GM18951 (cell line): ENCODE results near the gene DPPA5.
"Not testable (repeated sequence)": the region's sequence is repeated elsewhere in the genome, so short reads cannot be mapped to it uniquely, and the experiment has no call there.

Source experiments
- POLR2A ChIP-seq: IDR thresholded peaks from 4 replicates; pipeline ENCODE4 v1.6.1; 2011; ENCODE audit warnings: mild to moderate bottlenecking; ENCODE audit not compliant: insufficient read length, insufficient read depth; ENCODE audit errors: extremely low read depth
- in situ Hi-C: fragments of 300-500 bp; cut with MboI; formaldehyde crosslinking; loops from one replicate; pipeline ENCODE4 v1.12.0; 2022; ENCODE audit warnings: low sequenced_read_pairs, mixed read lengths, inconsistent platforms; ENCODE audit not compliant: unreplicated experiment

DPPA5 gene

GRCh38 chr6:73342174-73342573 is 11.9 kb downstream of the DPPA5 start:
- in situ Hi-C loops = no loop called here
- no peak for TF ChIP-seq POLR2A

GRCh38 chr6:73341335-73341734 is 12.7 kb downstream of the DPPA5 start:
- TF ChIP-seq POLR2A = no peak
- in situ Hi-C loops = no loop called here

GRCh38 chr6:73340048-73340447 is 14.0 kb downstream of the DPPA5 start:
- in situ Hi-C loops = no loop called here
- no peak for TF ChIP-seq POLR2A

- no peak for TF ChIP-seq POLR2A
- in situ Hi-C loops = no loop called here
These were observed 14.7 kb downstream of the DPPA5 start for GRCh38 chr6:73339340-73339739.

- in situ Hi-C loops = loop anchor here (10.0 kb wide), 1 partner anchor 914 kb away; no protein-coding TSS in a partner anchor
These were observed 24.9 kb downstream of the DPPA5 start for GRCh38 chr6:73329201-73329600.

GRCh38 chr6:73328790-73329189 is 25.3 kb downstream of the DPPA5 start:
- no peak for TF ChIP-seq POLR2A
- in situ Hi-C loops = loop anchor here (10.0 kb wide), 1 partner anchor 914 kb away; no protein-coding TSS in a partner anchor

More at GRCh38 chr6:73329201-73329600, 24.9 kb downstream of the DPPA5 start:
- no peak for TF ChIP-seq POLR2A

- in situ Hi-C loops = loop anchor here (10.0 kb wide), 1 partner anchor 911 kb away; no protein-coding TSS in a partner anchor
These were observed 28.4 kb downstream of the DPPA5 start for GRCh38 chr6:73325656-73326055.

GRCh38 chr6:73323323-73323722 is 30.8 kb downstream of the DPPA5 start:
- in situ Hi-C loops = loop anchor here (10.0 kb wide), 1 partner anchor 909 kb away; no protein-coding TSS in a partner anchor
- no peak for TF ChIP-seq POLR2A

More at GRCh38 chr6:73325656-73326055, 28.4 kb downstream of the DPPA5 start:
- no peak for TF ChIP-seq POLR2A

- no peak for TF ChIP-seq POLR2A
- in situ Hi-C loops = no loop called here
These were observed 39.2 kb downstream of the DPPA5 start for GRCh38 chr6:73314577-73315492.

- in situ Hi-C loops = not testable (repeated sequence)
These were observed 43.6 kb downstream of the DPPA5 start for GRCh38 chr6:73310503-73310845.

GRCh38 chr6:73309785-73310502 is 44.1 kb downstream of the DPPA5 start:
- in situ Hi-C loops = no loop called here
- peak; percentile 75 for TF ChIP-seq POLR2A

- no peak for TF ChIP-seq POLR2A
- in situ Hi-C loops = no loop called here
These were observed 44.6 kb downstream of the DPPA5 start for GRCh38 chr6:73309535-73309784.

- in situ Hi-C loops = no loop called here
- no peak for TF ChIP-seq POLR2A
These were observed 45.2 kb downstream of the DPPA5 start for GRCh38 chr6:73308712-73309534.

- in situ Hi-C loops = not testable (repeated sequence)
These were observed 50.3 kb downstream of the DPPA5 start for GRCh38 chr6:73303773-73304172.
